GM12878 (cell line): ENCODE measurements around the gene THUMPD3. TPM values are rescaled to one million over a fixed set of nuclear protein-coding genes. Genes with fewer than 3 reads are reported as not detected.

Experiments
- ASH2L ChIP-seq: fragments of 300-600, 200-600 bp; sonication (generic); IDR thresholded peaks from 2 replicates; pipeline ENCODE4 v1.6.1; 2017; ENCODE audit warnings: low read depth, mild to moderate bottlenecking, borderline replicate concordance
- BCLAF1 ChIP-seq: fragments of 450-650 bp; IDR thresholded peaks from 2 replicates; pipeline ENCODE4 v1.6.1; 2017; ENCODE audit warnings: antibody characterized with exemption, mild to moderate bottlenecking, moderate library complexity
- BMI1 ChIP-seq: fragments of 450-650 bp; IDR thresholded peaks from 2 replicates; pipeline ENCODE4 v1.6.1; 2016; ENCODE audit warnings: mild to moderate bottlenecking, moderate library complexity, borderline replicate concordance
- BRCA1 ChIP-seq: IDR thresholded peaks from 2 replicates; pipeline ENCODE4 v1.6.1; 2011; ENCODE audit warnings: low read depth, low read length, improper control_type of control experiment
- E2F8 ChIP-seq: fragments of 450-650 bp; IDR thresholded peaks from 2 replicates; pipeline ENCODE4 v1.6.1; 2018; ENCODE audit warnings: mild to moderate bottlenecking, low read depth, moderate library complexity; ENCODE audit not compliant: partially characterized antibody
- ESRRA ChIP-seq: IDR thresholded peaks from 2 replicates; pipeline ENCODE4 v1.6.1; 2012; ENCODE audit warnings: mild to moderate bottlenecking, low read length, improper control_type of control experiment
- EZH2 ChIP-seq: IDR thresholded peaks from 2 replicates; pipeline ENCODE4 v1.6.1; 2012; ENCODE audit warnings: low read depth, mild to moderate bottlenecking, control low read depth, inconsistent platforms, low read length, borderline replicate concordance; ENCODE audit not compliant: control insufficient read depth
- HDAC6 ChIP-seq: fragments of 200-600 bp; sonication (generic); IDR thresholded peaks from one replicate; pipeline ENCODE4 v1.8.0; 2017; ENCODE audit warnings: antibody characterized with exemption; ENCODE audit not compliant: unreplicated experiment
- LARP7 ChIP-seq: fragments of 450-650 bp; IDR thresholded peaks from 2 replicates; pipeline ENCODE4 v1.6.1; 2017; ENCODE audit warnings: mild to moderate bottlenecking
- MLLT1 ChIP-seq: fragments of 450-650 bp; IDR thresholded peaks from 2 replicates; pipeline ENCODE4 v1.6.1; 2016; ENCODE audit warnings: mild to moderate bottlenecking
- NR2C1 ChIP-seq: fragments of 450-650 bp; IDR thresholded peaks from 2 replicates; pipeline ENCODE4 v1.6.1; 2017; ENCODE audit warnings: antibody characterized with exemption, mild to moderate bottlenecking, moderate library complexity
- PAX5 ChIP-seq: IDR thresholded peaks from 2 replicates; pipeline ENCODE4 v1.6.1; 2011; ENCODE audit warnings: low read depth, low read length, borderline replicate concordance
- PBX3 ChIP-seq: IDR thresholded peaks from 2 replicates; pipeline ENCODE4 v1.6.1; 2011; ENCODE audit warnings: mild to moderate bottlenecking, low read depth, low read length, moderate library complexity; ENCODE audit not compliant: insufficient replicate concordance
- USF2 ChIP-seq: IDR thresholded peaks from 2 replicates; pipeline ENCODE4 v1.6.1; 2011; ENCODE audit warnings: low read depth, low read length, improper control_type of control experiment, borderline replicate concordance
- ZNF217 ChIP-seq: fragments of 450-650 bp; IDR thresholded peaks from 2 replicates; pipeline ENCODE4 v1.6.1; 2017; ENCODE audit warnings: antibody characterized with exemption, mild to moderate bottlenecking
- ZNF687 ChIP-seq: fragments of 450-650 bp; IDR thresholded peaks from 2 replicates; pipeline ENCODE4 v1.6.1; 2017; ENCODE audit warnings: mild to moderate bottlenecking, moderate library complexity
- polyA plus RNA-seq, 11 experiments: library from polyadenylated mRNA; depleted of rRNA in 4 of 11; unstranded in 6 of 11; stranded (reverse) in 5 of 11; fragments of >200 nt; fragmentation: Nextera tagmentation in 4 of 11; fragmentation: Illumina TruSeq in 1 of 11; extraction: Ambion mirVana in 4 of 11; extraction: Trizol in 1 of 11; gene quantifications; 1 replicate in 1 of 11; 2 replicates in 10 of 11; pipeline versions ENCODE4 v1.2.1 to v1.2.3, GENCODE V29; 2011 to 2016; ENCODE audit warnings: inconsistent platforms in 2 of 11, missing spikeins in 2 of 11, low read depth in 1 of 11
- total RNA-seq, 4 experiments: library from RNA; depleted of rRNA in 3 of 4; stranded (reverse); fragments of >200 nt in 3 of 4; fragmentation: Illumina TruSeq in 1 of 4; extraction: Trizol in 1 of 4; gene quantifications; 2 replicates each; pipeline versions ENCODE4 v1.2.1 to v1.2.3, GENCODE V29; 2013 to 2021

The THUMPD3 gene
- total and polyA plus RNA-seq, 10 of the 15 experiments (the other 5 are each of a cell fraction or from before 2014, with no cell fraction given): 28.7 to 47.4 (median 41.8) TPM

GRCh38 chr3:9397332-9397905, 34.6 kb downstream of the THUMPD3 start, which contains the start of gene SETD5 (continued):
- no peak for TF ChIP-seq E2F8
- no peak for TF ChIP-seq PAX5
- TF ChIP-seq ASH2L: no peak
- no peak for TF ChIP-seq EZH2
- TF ChIP-seq NR2C1: 0 out of 2 replicates have a peak, but pooled peaks have one; percentile 11
- TF ChIP-seq ZNF687: no peak; the same call in 1 of the 2 replicates
- peak; percentile 90 for TF ChIP-seq PBX3
- no peak for TF ChIP-seq BCLAF1
- no peak for TF ChIP-seq BRCA1
- no peak for TF ChIP-seq USF2
- peak; percentile 87 for TF ChIP-seq HDAC6
- no peak for TF ChIP-seq BMI1
- 0 out of 2 replicates have a peak, but pooled peaks have one; percentile 10 for TF ChIP-seq LARP7
- TF ChIP-seq MLLT1: no peak
- no peak for TF ChIP-seq ESRRA
- no peak for TF ChIP-seq ZNF217
